ENCODE data around the gene LETMD1.
A peak's percentile ranks its signal among the peaks of the same experiment; 100 is the strongest.
"Not testable (repeated sequence)": the region's sequence is repeated elsewhere in the genome, so short reads cannot be mapped to it uniquely, and the experiment has no call there.

The LETMD1 gene

GRCh38 chr12:51008329-51009055, 39.6 kb upstream of the LETMD1 start:
- H3K4me2 ChIP-seq, result peak overlapping the region; percentile 28 to 99 (median 67)
- peak overlapping the region in 3 of 10 experiments; percentile 54 to 60 (median 57); a peak in 6 of 20 replicates for H3K4me3 ChIP-seq
- no peak for TF ChIP-seq Cebpa-rat (IDR thresholded peaks at IDR 0.05)
- peak overlapping the region; percentile 19 to 88 (median 65); a peak in 18 of 22 replicates for H3K9ac ChIP-seq
- H3K36me3 ChIP-seq, result peaks cover 45 to 50% (median 48%) of the 10 kb centered on the region in 11 experiments
- H3K9me3 ChIP-seq (replicated peaks in 1 of 11), result no peaks in the 10 kb centered on the region; a peak in 1 of 22 replicates
- peak overlapping the region in 10 of 11 experiments; percentile 41 to 93 (median 70); a peak in 20 of 22 replicates for H3K27ac ChIP-seq
- H4K20me1 ChIP-seq, result peaks cover 0 to 41% (median 18%) of the 10 kb centered on the region in 11 experiments; a peak in 12 of 22 replicates
- H3K27me3 ChIP-seq, result no peaks in the 10 kb centered on the region
- H3K4me1 ChIP-seq, result peaks cover 22 to 87% (median 29%) of the 10 kb centered on the region in 10 experiments

GRCh38 chr12:51009056-51009440, 39.1 kb upstream of the LETMD1 start:
- Histone ChIP-seq H3K36me3 (peaks cover 41 to 45% (median 44%) of the 10 kb centered on the region in 11 experiments), H3K4me2 (peak overlapping the region; percentile 28 to 99 (median 67)), H3K27me3 (no peaks in the 10 kb centered on the region), H3K27ac (peak overlapping the region in 10 of 11 experiments; percentile 41 to 93 (median 70); a peak in 20 of 22 replicates), H3K4me1 (peaks cover 23 to 92% (median 31%) of the 10 kb centered on the region in 10 experiments), H3K9me3 (replicated peaks in 1 of 11) (no peaks in the 10 kb centered on the region; a peak in 1 of 22 replicates), H3K4me3 (peak overlapping the region in 3 of 10 experiments; percentile 54 to 60 (median 57); a peak in 6 of 20 replicates), H4K20me1 (peaks cover 0 to 41% (median 18%) of the 10 kb centered on the region in 11 experiments; a peak in 12 of 22 replicates), H3K9ac (peak overlapping the region; percentile 19 to 88 (median 65); a peak in 18 of 22 replicates)
- TF ChIP-seq Cebpa-rat (IDR thresholded peaks at IDR 0.05), result no peak

GRCh38 chr12:51011955-51012354, 36.2 kb upstream of the LETMD1 start:
- H3K4me1 ChIP-seq, result peaks cover 23 to 65% (median 31%) of the 10 kb centered on the region in 10 experiments
- no peak overlapping the region for H3K4me3 ChIP-seq
- no peaks in the 10 kb centered on the region; a peak in 1 of 22 replicates for H3K9me3 ChIP-seq (replicated peaks in 1 of 11)
- no peaks in the 10 kb centered on the region for H3K27me3 ChIP-seq
- peaks cover 0 to 46% (median 19%) of the 10 kb centered on the region in 11 experiments; a peak in 12 of 22 replicates for H4K20me1 ChIP-seq
- peak overlapping the region in 3 of 11 experiments; percentile 11 to 99 (median 80); a peak in 5 of 22 replicates for H3K4me2 ChIP-seq
- no peak overlapping the region for H3K9ac ChIP-seq
- H3K27ac ChIP-seq, result no peak overlapping the region
- no peak for TF ChIP-seq Cebpa-rat (IDR thresholded peaks at IDR 0.05)
- H3K36me3 ChIP-seq, result peaks cover 12 to 20% (median 15%) of the 10 kb centered on the region in 11 experiments

GRCh38 chr12:51012570-51013236, 35.4 kb upstream of the LETMD1 start:
- H3K36me3 ChIP-seq, result peaks cover 4 to 12% (median 7%) of the 10 kb centered on the region in 11 experiments
- no peaks in the 10 kb centered on the region for H3K9me3 ChIP-seq (replicated peaks in 1 of 11)
- no peak overlapping the region for H3K9ac ChIP-seq
- no peak overlapping the region for H3K27ac ChIP-seq
- H3K4me2 ChIP-seq, result peak overlapping the region in 6 of 11 experiments; percentile 24 to 99 (median 48); a peak in 10 of 22 replicates
- H3K4me1 ChIP-seq, result peaks cover 23 to 62% (median 31%) of the 10 kb centered on the region in 10 experiments
- H4K20me1 ChIP-seq, result peaks cover 0 to 48% (median 19%) of the 10 kb centered on the region in 11 experiments; a peak in 12 of 22 replicates
- TF ChIP-seq Cebpa-rat (IDR thresholded peaks at IDR 0.05), result no peak
- no peak overlapping the region for H3K4me3 ChIP-seq
- H3K27me3 ChIP-seq, result no peaks in the 10 kb centered on the region

- peak overlapping the region in 6 of 11 experiments; percentile 24 to 99 (median 48); a peak in 9 of 22 replicates for H3K4me2 ChIP-seq
- TF ChIP-seq Cebpa-rat (IDR thresholded peaks at IDR 0.05), result no peak
- no peak overlapping the region for H3K27ac ChIP-seq
- no peak overlapping the region for H3K9ac ChIP-seq
- H3K27me3 ChIP-seq, result no peaks in the 10 kb centered on the region
- H4K20me1 ChIP-seq, result peaks cover 0 to 55% (median 20%) of the 10 kb centered on the region in 11 experiments; a peak in 13 of 22 replicates
- H3K9me3 ChIP-seq (replicated peaks in 1 of 11), result no peaks in the 10 kb centered on the region
- peaks cover 21 to 64% (median 29%) of the 10 kb centered on the region in 10 experiments for H3K4me1 ChIP-seq
- H3K4me3 ChIP-seq, result no peak overlapping the region
- peaks cover 0 to 5% (median 0%) of the 10 kb centered on the region in 11 experiments; a peak in 9 of 22 replicates for H3K36me3 ChIP-seq
Observed at GRCh38 chr12:51013441-51013840, 34.7 kb upstream of the LETMD1 start.

GRCh38 chr12:51014467-51014866, 33.7 kb upstream of the LETMD1 start:
- H3K9me3 ChIP-seq (replicated peaks in 1 of 11); H3K4me3 ChIP-seq; H3K36me3 ChIP-seq; H3K4me2 ChIP-seq; H3K27me3 ChIP-seq; H3K27ac ChIP-seq; H3K9ac ChIP-seq: not testable (repeated sequence)
- peaks cover 0 to 61% (median 28%) of the 10 kb centered on the region in 11 experiments; a peak in 13 of 22 replicates for H4K20me1 ChIP-seq
- H3K4me1 ChIP-seq, result peaks cover 11 to 70% (median 20%) of the 10 kb centered on the region in 10 experiments

GRCh38 chr12:51017452-51017851, 30.7 kb upstream of the LETMD1 start:
- TF ChIP-seq Cebpa-rat (IDR thresholded peaks at IDR 0.05), result no peak
- Histone ChIP-seq H3K27ac (no peak overlapping the region), H3K9ac (0 out of 22 replicates have a peak overlapping the region, but pooled peaks of 1 of the 11 experiments have one; percentile 12)

GRCh38 chr12:51018956-51019355, 29.2 kb upstream of the LETMD1 start:
- peaks cover 5 to 50% (median 17%) of the 10 kb centered on the region in 11 experiments; a peak in 13 of 22 replicates for H4K20me1 ChIP-seq
- no peak overlapping the region; a peak in 1 of 22 replicates for H3K9ac ChIP-seq
- H3K27ac ChIP-seq, result no peak overlapping the region
- H3K4me3 ChIP-seq, result no peak overlapping the region
- H3K4me2 ChIP-seq, result peak overlapping the region in 2 of 11 experiments; percentile 38 to 94; a peak in 3 of 22 replicates
- peaks cover 20 to 70% (median 34%) of the 10 kb centered on the region in 10 experiments for H3K4me1 ChIP-seq
- TF ChIP-seq Cebpa-rat (IDR thresholded peaks at IDR 0.05), result no peak
- no peaks in the 10 kb centered on the region for H3K9me3 ChIP-seq (replicated peaks in 1 of 11)
- peaks cover 0 to 6% (median 0%) of the 10 kb centered on the region in 11 experiments; a peak in 4 of 22 replicates for H3K36me3 ChIP-seq
- H3K27me3 ChIP-seq, result no peaks in the 10 kb centered on the region

More at GRCh38 chr12:51017452-51017851, 30.7 kb upstream of the LETMD1 start:
- peaks cover 5 to 58% (median 25%) of the 10 kb centered on the region in 11 experiments; a peak in 14 of 22 replicates for H4K20me1 ChIP-seq
- no peaks in the 10 kb centered on the region for H3K9me3 ChIP-seq (replicated peaks in 1 of 11)
- peak overlapping the region in 1 of 11 experiments; percentile 15; a peak in 1 of 22 replicates for H3K4me2 ChIP-seq
- H3K4me3 ChIP-seq, result no peak overlapping the region
- no peaks in the 10 kb centered on the region for H3K27me3 ChIP-seq
- H3K4me1 ChIP-seq, result peaks cover 32 to 70% (median 40%) of the 10 kb centered on the region in 10 experiments
- peaks cover 0 to 6% (median 0%) of the 10 kb centered on the region in 11 experiments; a peak in 4 of 22 replicates for H3K36me3 ChIP-seq
